AG04449 (cell line): Measurements from ENCODE around the gene OR5D16.

Experiments
- CTCF ChIA-PET: fragments of 350-600 bp; formaldehyde crosslinking; extraction: SDS; loops from one replicate; lab custom pipeline; 2021; ENCODE audit warnings: antibody characterized with exemption; lab: Yijun Ruan, JAX
- POLR2A ChIA-PET: fragments of 400-600, 350-600 bp; formaldehyde crosslinking; extraction: SDS; loops from one replicate; lab custom pipeline; 2020; ENCODE audit warnings: antibody characterized with exemption, inconsistent platforms; lab: Yijun Ruan, JAX
- DNase-seq: peaks from one replicate; pipeline ENCODE4 v3.0.0-alpha.2; 2010; ENCODE audit warnings: low read depth, low spot score
- H3K4me3 ChIP-seq: 2 replicates; pipeline ENCODE4 v1.5.1; 2011; ENCODE audit warnings: low read depth, mild to moderate bottlenecking, control low read depth, low read length
- CTCF ChIP-seq: IDR thresholded peaks from one replicate; pipeline ENCODE4 v1.5.1; 2011; ENCODE audit warnings: mild to moderate bottlenecking, moderate library complexity, low read length, control low read depth, inconsistent platforms; ENCODE audit not compliant: insufficient read depth; ENCODE audit errors: missing control alignments

The OR5D16 gene

DNA sequence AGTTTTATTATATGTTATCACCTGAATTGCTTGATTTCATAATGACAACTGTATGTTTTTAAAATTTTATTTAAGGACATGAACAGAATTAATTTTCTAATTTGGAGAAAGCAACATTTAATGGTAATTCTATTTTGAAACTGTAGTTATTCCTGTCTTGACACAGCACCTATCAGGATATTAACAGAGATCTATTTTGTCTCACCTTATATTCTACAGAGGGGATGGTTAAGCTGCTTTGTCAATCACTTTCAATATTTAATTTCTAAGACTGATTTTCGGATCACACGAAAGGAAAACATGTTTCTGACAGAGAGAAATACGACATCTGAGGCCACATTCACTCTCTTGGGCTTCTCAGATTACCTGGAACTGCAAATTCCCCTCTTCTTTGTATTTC lies at the start of gene OR5D16:
TSS of gene OR5D16 (plus strand) at position 301 of the 400 bp plus-strand sequence. CDS start at position 301, 0 bp downstream.
- ChIA-PET POLR2A (no interaction called here), CTCF (no interaction called here)
- no peak for DNase-seq
- no peak within 1 kb of the TSS for H3K4me3 ChIP-seq
- TF ChIP-seq CTCF, result no peak

- no peak overlapping the region for H3K4me3 ChIP-seq
- no peak for DNase-seq
- ChIA-PET CTCF (no interaction called here), POLR2A (no interaction called here)
- no peak for TF ChIP-seq CTCF
Observed at GRCh38 chr11:55791606-55792005, 46.9 kb upstream of the OR5D16 start.

DNA sequence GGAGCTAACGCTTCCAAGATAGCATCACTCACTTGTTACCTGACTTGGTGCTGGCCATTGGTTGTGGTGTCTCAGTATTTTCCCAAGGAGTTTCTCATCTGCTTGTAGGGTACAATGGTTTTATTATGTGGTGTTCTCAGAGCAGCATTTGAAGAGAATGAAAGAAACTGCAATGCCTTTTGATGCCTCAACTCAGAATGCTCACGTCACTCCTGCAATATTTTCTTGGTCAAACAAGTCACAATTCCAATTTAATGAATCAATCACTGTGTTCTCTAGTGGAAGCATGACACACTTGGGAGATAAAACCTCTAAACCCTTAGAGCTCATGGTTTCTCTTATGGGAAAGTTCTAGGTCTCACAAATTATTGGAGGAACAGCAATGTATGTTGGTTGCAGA lies 45.2 kb upstream of the OR5D16 start:
- TF ChIP-seq CTCF, result no peak
- H3K4me3 ChIP-seq, result no peak overlapping the region
- no peak for DNase-seq
- POLR2A ChIA-PET, result no interaction called here
- CTCF ChIA-PET, result no interaction called here

- no peak within 1 kb of the TSS for H3K4me3 ChIP-seq
- CTCF ChIA-PET, result no interaction called here
- no peak for DNase-seq
- POLR2A ChIA-PET, result no interaction called here
- TF ChIP-seq CTCF, result no peak
Observed at GRCh38 chr11:55795256-55795655, 43.3 kb upstream of the OR5D16 start, which contains the start of gene OR5D14. TSS of gene OR5D14 (plus strand) at chr11:55795556. CDS start at chr11:55795556, 0 bp downstream.

- ChIA-PET CTCF (no interaction called here), POLR2A (no interaction called here)
- TF ChIP-seq CTCF, result no peak
- H3K4me3 ChIP-seq, result no peak overlapping the region
- DNase-seq, result no peak
Observed at GRCh38 chr11:55806248-55806647, 32.3 kb upstream of the OR5D16 start.

- TF ChIP-seq CTCF, result no peak
- no peak for DNase-seq
- CTCF ChIA-PET, result no interaction called here
Observed at GRCh38 chr11:55811067-55811466, 27.5 kb upstream of the OR5D16 start, which contains the start of gene OR5L1. TSS of gene OR5L1 (plus strand) at chr11:55811367. CDS start at chr11:55811467, 100 bp downstream.

More at GRCh38 chr11:55811067-55811466, 27.5 kb upstream of the OR5D16 start, which contains the start of gene OR5L1:
- POLR2A ChIA-PET, result no interaction called here
- no peak within 1 kb of the TSS for H3K4me3 ChIP-seq
